Thymus (tissue), 11 donors: ENCODE data around the gene TMEM150C. TPM values are rescaled to one million over a fixed set of nuclear protein-coding genes. Genes with fewer than 3 reads are reported as not detected.
"Not testable (repeated sequence)": the region's sequence is repeated elsewhere in the genome, so short reads cannot be mapped to it uniquely, and the experiment has no call there.

Source experiments
- DNase-seq, 9 donors: peaks; one replicate each; pipeline ENCODE4 v3.0.0-alpha.2; 2013; ENCODE audit warnings: low spot score in 9 of 9, low read depth in 6 of 9, missing footprints in 1 of 9
- H3K27ac ChIP-seq, 2 donors: one replicate each; pipeline ENCODE4 v1.5.1; 2013; ENCODE audit warnings: control low read depth in 1 of 2, low read depth in 1 of 2, low read length in 1 of 2, mild to moderate bottlenecking in 1 of 2, moderate library complexity in 1 of 2
- H3K27me3 ChIP-seq, 2 donors: one replicate each; pipeline ENCODE4 v1.5.1; 2013; ENCODE audit warnings: low read length in 1 of 2; ENCODE audit not compliant: control insufficient read depth in 2 of 2, insufficient read depth in 1 of 2
- H3K36me3 ChIP-seq, 2 donors: one replicate each; pipeline ENCODE4 v1.5.1; 2013; ENCODE audit warnings: low read length in 1 of 2, mild to moderate bottlenecking in 1 of 2, moderate library complexity in 1 of 2; ENCODE audit not compliant: control insufficient read depth in 2 of 2, insufficient read depth in 2 of 2
- H3K4me1 ChIP-seq, 2 donors: one replicate each; pipeline ENCODE4 v1.5.1; 2013; ENCODE audit warnings: low read length in 2 of 2; ENCODE audit not compliant: control insufficient read depth in 2 of 2, insufficient read depth in 2 of 2
- H3K4me3 ChIP-seq, 2 donors: one replicate each; pipeline ENCODE4 v1.5.1; 2013; ENCODE audit warnings: low read length in 2 of 2, control low read depth in 1 of 2, mild to moderate bottlenecking in 1 of 2
- H3K9me3 ChIP-seq, 2 donors: one replicate each; pipeline ENCODE4 v1.5.1; 2013; ENCODE audit warnings: low read length in 1 of 2, mild to moderate bottlenecking in 1 of 2; ENCODE audit not compliant: control insufficient read depth in 2 of 2, insufficient read depth in 1 of 2
- WGBS: extraction: QIAGEN DNeasy Blood & Tissue Kit; methylation state at CpG from one replicate; pipeline ENCODE4 v1.1.7; 2013; 5-methylcytosine and 5-hydroxymethylcytosine counted together
- polyA plus RNA-seq: library from polyadenylated mRNA; stranded (reverse); fragments of 200-250 nt; gene quantifications from one replicate; pipeline ENCODE4 v1.2.3, GENCODE V29; 2013
- total RNA-seq: library from RNA; stranded (reverse); fragments of 120-200 nt; gene quantifications from one replicate; pipeline ENCODE4 v1.2.4, GENCODE V29; 2013
- donor health status: healthy.

TMEM150C gene
- total and polyA plus RNA-seq, 2 donors = 6.1 to 18.2 TPM

GRCh38 chr4:82479562-82479961, 82.2 kb downstream of the TMEM150C start:
- no peak for DNase-seq
- H3K4me3 ChIP-seq = no peak overlapping the region
- H3K27me3 ChIP-seq = no peaks in the 10 kb centered on the region
- H3K9me3 ChIP-seq = no peaks in the 10 kb centered on the region
- no peaks in the 10 kb centered on the region for H3K36me3 ChIP-seq
- WGBS = 97% methylated on average over 14 of the region's 14 CpGs
- H3K4me1 ChIP-seq = no peaks in the 10 kb centered on the region
- no peak overlapping the region for H3K27ac ChIP-seq

GRCh38 chr4:82477469-82477868, 84.3 kb downstream of the TMEM150C start:
- not testable (repeated sequence) for H3K27ac ChIP-seq, H3K9me3 ChIP-seq, H3K36me3 ChIP-seq, H3K27me3 ChIP-seq, H3K4me1 ChIP-seq, H3K4me3 ChIP-seq, DNase-seq
- 97% methylated on average over 9 of the region's 9 CpGs for WGBS

- WGBS = 95% methylated on average over 7 of the region's 7 CpGs
- H3K27me3 ChIP-seq, H3K9me3 ChIP-seq: not testable (repeated sequence)
Observed at GRCh38 chr4:82475931-82476330, 85.9 kb downstream of the TMEM150C start.

GRCh38 chr4:82473621-82474164, 88.1 kb downstream of the TMEM150C start:
- Histone ChIP-seq H3K27ac (no peak overlapping the region), H3K9me3 (no peaks in the 10 kb centered on the region), H3K36me3 (no peaks in the 10 kb centered on the region), H3K4me1 (no peaks in the 10 kb centered on the region), H3K27me3 (no peaks in the 10 kb centered on the region), H3K4me3 (no peak overlapping the region)
- no peak for DNase-seq
- WGBS = 97% methylated on average over 15 of the region's 15 CpGs

More at GRCh38 chr4:82475931-82476330, 85.9 kb downstream of the TMEM150C start:
- not testable (repeated sequence) for H3K4me1 ChIP-seq, H3K36me3 ChIP-seq, H3K4me3 ChIP-seq, DNase-seq, H3K27ac ChIP-seq

- not testable (repeated sequence) for DNase-seq, H3K4me3 ChIP-seq, H3K27me3 ChIP-seq, H3K9me3 ChIP-seq, H3K27ac ChIP-seq, H3K4me1 ChIP-seq, H3K36me3 ChIP-seq
- 58% methylated on average over 5 of the region's 5 CpGs for WGBS
Observed at GRCh38 chr4:82473080-82473479, 88.7 kb downstream of the TMEM150C start.

GRCh38 chr4:82469791-82470345, 91.9 kb downstream of the TMEM150C start:
- Histone ChIP-seq H3K4me3 (no peak overlapping the region), H3K27ac (no peak overlapping the region), H3K4me1 (no peaks in the 10 kb centered on the region), H3K9me3 (no peaks in the 10 kb centered on the region), H3K27me3 (no peaks in the 10 kb centered on the region), H3K36me3 (peaks cover 5 to 8% of the 10 kb centered on the region in 2 donors)
- no peak for DNase-seq
- WGBS = 95% methylated on average over 2 of the region's 2 CpGs

GRCh38 chr4:82467471-82467870, 94.3 kb downstream of the TMEM150C start:
- no peaks in the 10 kb centered on the region for H3K9me3 ChIP-seq
- H3K27ac ChIP-seq = no peak overlapping the region
- H3K36me3 ChIP-seq = peaks cover 11 to 20% of the 10 kb centered on the region in 2 donors
- no peaks in the 10 kb centered on the region for H3K27me3 ChIP-seq
- 64% methylated on average over 3 of the region's 3 CpGs for WGBS
- DNase-seq = no peak
- no peak overlapping the region for H3K4me3 ChIP-seq
- no peaks in the 10 kb centered on the region for H3K4me1 ChIP-seq

GRCh38 chr4:82463221-82463620, 98.6 kb downstream of the TMEM150C start:
- H3K27me3 ChIP-seq = no peaks in the 10 kb centered on the region
- no peaks in the 10 kb centered on the region for H3K4me1 ChIP-seq
- 99% methylated on average over 1 of the region's 1 CpG for WGBS
- DNase-seq = no peak
- H3K4me3 ChIP-seq = no peak overlapping the region
- H3K36me3 ChIP-seq = peaks cover 24 to 43% of the 10 kb centered on the region in 2 donors
- H3K27ac ChIP-seq = no peak overlapping the region
- H3K9me3 ChIP-seq = no peaks in the 10 kb centered on the region

DNA sequence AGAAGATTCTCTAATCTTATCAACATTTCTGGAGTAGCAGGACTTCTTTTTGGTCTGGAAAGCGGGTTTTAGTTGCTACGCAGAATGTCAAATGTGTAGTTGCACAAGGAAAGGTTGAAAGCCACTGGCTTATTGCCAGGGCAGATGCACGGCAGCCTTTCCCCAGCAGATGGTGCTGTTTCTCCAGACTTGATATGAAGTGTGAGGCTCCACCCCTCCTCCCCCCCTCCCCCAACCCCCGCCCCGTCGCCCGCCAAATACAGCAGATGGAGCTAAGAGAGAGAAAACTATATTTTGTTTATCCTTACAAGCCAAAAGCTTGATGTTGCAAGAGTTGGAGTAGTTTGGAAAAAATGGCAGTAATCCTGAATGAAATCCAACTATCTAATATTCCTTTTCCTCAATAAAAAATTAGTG, 99.4 kb downstream of the TMEM150C start:
- peaks cover 29 to 45% of the 10 kb centered on the region in 2 donors for H3K36me3 ChIP-seq
- DNase-seq = peak; percentile 60 to 91 (median 80)
- no peak overlapping the region for H3K4me3 ChIP-seq
- no peaks in the 10 kb centered on the region for H3K9me3 ChIP-seq
- 23% methylated on average over 7 of the region's 7 CpGs for WGBS
- H3K27me3 ChIP-seq = no peaks in the 10 kb centered on the region
- H3K27ac ChIP-seq = no peak overlapping the region
- H3K4me1 ChIP-seq = no peaks in the 10 kb centered on the region
